Calu3 (cell line): ENCODE data around the gene SLC25A25. TPM values are rescaled to one million over a fixed set of nuclear protein-coding genes. Genes with fewer than 3 reads are reported as not detected.
A peak's percentile ranks its signal among the peaks of the same experiment; 100 is the strongest.

Source experiments
- BruUV-seq: library from RNA; stranded (reverse); fragments of 400-500 nt; replicated peaks from 2 replicates; lab custom pipeline; 2021; lab: Mats Ljungman, UMichigan
- CTCF ChIA-PET: fragments of 300-600 bp; sonication (Branson Sonifier 250); formaldehyde crosslinking; loops from one replicate; lab custom pipeline; 2022; ENCODE audit warnings: antibody characterized with exemption; lab: Charles Lee
- DNase-seq: peaks from one replicate; pipeline ENCODE4 v3.0.0; 2022
- H3K27ac Mint-ChIP-seq: one replicate; pipeline ENCODE4 v1.8.0; 2022; ENCODE audit warnings: mixed read lengths; ENCODE audit not compliant: unreplicated experiment
- H3K27me3 Mint-ChIP-seq: one replicate; pipeline ENCODE4 v1.8.0; 2022; ENCODE audit warnings: mixed read lengths; ENCODE audit not compliant: unreplicated experiment
- H3K36me3 Mint-ChIP-seq: one replicate; pipeline ENCODE4 v1.8.0; 2022; ENCODE audit warnings: mild to moderate bottlenecking, moderate library complexity, mixed read lengths; ENCODE audit not compliant: insufficient read depth, unreplicated experiment
- H3K4me1 Mint-ChIP-seq: one replicate; pipeline ENCODE4 v1.8.0; 2022; ENCODE audit warnings: mild to moderate bottlenecking, low read depth, mixed read lengths; ENCODE audit not compliant: unreplicated experiment
- H3K4me3 Mint-ChIP-seq: one replicate; pipeline ENCODE4 v1.8.0; 2022; ENCODE audit warnings: mild to moderate bottlenecking, low read depth, moderate library complexity, mixed read lengths; ENCODE audit not compliant: unreplicated experiment
- H3K9me3 Mint-ChIP-seq: one replicate; pipeline ENCODE4 v1.8.0; 2022; ENCODE audit warnings: low read depth, mixed read lengths; ENCODE audit not compliant: unreplicated experiment
- CTCF ChIP-seq: fragments of 200-600 bp; IDR thresholded peaks from one replicate; pipeline ENCODE4 v1.8.0; 2022; ENCODE audit warnings: antibody characterized with exemption; ENCODE audit not compliant: unreplicated experiment
- intact Hi-C: fragments of 100-400 bp; cut with micrococcal nuclease; formaldehyde crosslinking; loops from one replicate; pipeline ENCODE4 v1.10.0; 2022; ENCODE audit not compliant: unreplicated experiment
- total RNA-seq: library from RNA; stranded (reverse); gene quantifications from 2 replicates; pipeline ENCODE4 v1.2.3, GENCODE V29; 2022

SLC25A25 gene
- total RNA-seq, 1 experiment from 2014 or later, result 19.5 TPM

GRCh38 chr9:128091144-128091543 lies 23.1 kb downstream of the SLC25A25 start:
- TF ChIP-seq CTCF, result no peak
- H3K9me3 Mint-ChIP-seq, result no peaks in the 10 kb centered on the region
- peaks cover 33% of the 10 kb centered on the region for H3K4me1 Mint-ChIP-seq
- CTCF ChIA-PET, result interaction anchor here (0.7 kb wide), 1 partner anchor 27 kb away, joined by 4 read pairs; no protein-coding TSS in a partner anchor
- intact Hi-C loops, result no loop called here
- no peaks in the 10 kb centered on the region for H3K27me3 Mint-ChIP-seq
- peak overlapping the region; percentile 56 for H3K27ac Mint-ChIP-seq
- no peak for DNase-seq
- H3K4me3 Mint-ChIP-seq, result no peak overlapping the region
- no TSS peak for BruUV-seq
- peaks cover 25% of the 10 kb centered on the region for H3K36me3 Mint-ChIP-seq

GRCh38 chr9:128091571-128091970 lies 23.5 kb downstream of the SLC25A25 start:
- Mint-ChIP-seq H3K9me3 (no peaks in the 10 kb centered on the region), H3K4me1 (peaks cover 33% of the 10 kb centered on the region), H3K27me3 (no peaks in the 10 kb centered on the region), H3K36me3 (peaks cover 25% of the 10 kb centered on the region), H3K4me3 (no peak overlapping the region), H3K27ac (no peak overlapping the region)
- intact Hi-C loops, result no loop called here
- DNase-seq, result no peak
- CTCF ChIA-PET, result interaction anchor here (0.7 kb wide), 1 partner anchor 26 kb away, joined by 4 read pairs; no protein-coding TSS in a partner anchor
- TF ChIP-seq CTCF, result no peak
- BruUV-seq, result no TSS peak

GRCh38 chr9:128092199-128092977 lies 24.4 kb downstream of the SLC25A25 start:
- H3K27ac Mint-ChIP-seq, result peak overlapping the region; percentile 84
- peaks cover 25% of the 10 kb centered on the region for H3K36me3 Mint-ChIP-seq
- intact Hi-C loops, result no loop called here
- CTCF ChIA-PET, result interaction anchor here (0.7 kb wide), 1 partner anchor 47 kb away, joined by 3 read pairs; no protein-coding TSS in a partner anchor
- DNase-seq, result no peak
- no peaks in the 10 kb centered on the region for H3K9me3 Mint-ChIP-seq
- no peak for TF ChIP-seq CTCF
- BruUV-seq, result no TSS peak
- H3K27me3 Mint-ChIP-seq, result no peaks in the 10 kb centered on the region
- H3K4me3 Mint-ChIP-seq, result no peak overlapping the region
- H3K4me1 Mint-ChIP-seq, result peaks cover 32% of the 10 kb centered on the region

- Mint-ChIP-seq H3K36me3 (peaks cover 28% of the 10 kb centered on the region), H3K9me3 (no peaks in the 10 kb centered on the region), H3K4me3 (no peak overlapping the region), H3K27ac (peak overlapping the region; percentile 84), H3K4me1 (peaks cover 28% of the 10 kb centered on the region), H3K27me3 (no peaks in the 10 kb centered on the region)
- no peak for DNase-seq
- no peak for TF ChIP-seq CTCF
- no TSS peak for BruUV-seq
- CTCF ChIA-PET, result no interaction called here
- intact Hi-C loops, result no loop called here
These were observed 25.0 kb downstream of the SLC25A25 start for GRCh38 chr9:128093011-128093410.
